ENCODE data around the gene LRRC4C.

Gene LRRC4C

DNA sequence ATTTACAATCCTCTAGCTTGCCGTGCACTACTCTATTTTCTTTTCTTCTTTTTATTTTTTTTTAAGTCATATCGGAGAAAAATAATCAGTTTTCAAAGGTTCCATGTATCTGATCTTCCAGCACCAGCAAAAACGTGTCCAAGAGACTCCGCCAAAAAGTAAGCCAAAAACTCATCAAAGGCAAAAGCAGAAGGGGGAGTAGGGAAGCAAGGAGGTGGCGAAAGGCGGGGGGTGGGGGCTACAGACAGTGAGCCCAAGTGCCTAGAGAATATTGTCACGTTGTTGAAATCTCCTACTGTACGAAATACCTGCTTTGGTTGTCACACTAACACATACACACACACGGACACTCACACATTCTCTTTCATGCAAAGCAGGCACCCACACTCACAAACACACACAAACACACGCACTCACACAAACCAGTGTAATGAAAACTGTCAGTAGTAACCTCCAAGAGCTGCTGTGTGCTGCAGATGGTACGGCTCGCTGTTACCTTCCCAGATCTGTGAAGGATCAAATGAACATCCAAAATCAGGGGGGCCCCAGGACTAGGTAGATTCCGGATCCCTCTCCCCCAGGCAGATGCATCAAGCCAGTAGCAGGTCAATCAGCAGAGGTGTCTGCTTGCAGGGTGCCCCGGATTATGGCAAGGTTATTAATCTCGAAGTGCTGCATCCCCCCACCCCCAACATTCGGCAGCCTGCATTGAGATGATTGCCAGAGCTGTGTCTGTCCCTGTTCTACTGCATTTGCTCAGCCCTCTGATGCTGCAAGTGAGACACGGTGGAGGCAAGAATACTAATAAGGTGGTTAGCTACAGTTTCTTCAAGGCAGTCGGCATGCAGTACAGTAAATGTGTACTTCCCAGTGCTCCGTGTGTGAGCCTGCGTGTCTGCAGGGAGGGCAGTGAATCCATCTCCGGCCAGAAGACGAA is at the start of gene LRRC4C:
TSS of gene LRRC4C (minus strand) at position 188 of the 937 bp plus-strand sequence.
- DNase-seq: peak; percentile 23

GRCh38 chr11:41508121-41508520 is 48.7 kb upstream of the LRRC4C start:
- no peak for DNase-seq

- peak; percentile 25 for DNase-seq
Observed at GRCh38 chr11:41499429-41499828, 40.0 kb upstream of the LRRC4C start.

DNA sequence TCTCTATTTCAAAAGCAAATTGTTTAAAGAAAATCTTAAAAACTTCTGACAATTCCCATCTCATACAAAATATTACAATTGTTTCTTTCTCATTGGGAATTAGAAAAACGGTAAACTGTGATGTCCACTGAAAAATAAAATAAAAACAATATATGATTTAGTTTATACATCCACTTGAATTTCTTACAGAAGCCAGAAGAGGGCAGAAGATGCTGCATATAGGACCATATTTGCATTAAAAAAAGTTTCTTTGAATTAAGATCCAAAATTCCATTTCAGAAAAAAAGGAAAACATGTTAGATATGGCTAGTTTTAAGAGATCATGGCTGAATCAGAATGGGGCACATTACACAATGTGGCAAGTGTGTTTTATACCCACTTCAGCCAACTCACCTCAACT is 39.3 kb upstream of the LRRC4C start:
- DNase-seq: peak; percentile 48

GRCh38 chr11:41497974-41498373 is 38.5 kb upstream of the LRRC4C start:
- peak; percentile 79 for DNase-seq

- DNase-seq: no peak
Observed at GRCh38 chr11:41494716-41495115, 35.3 kb upstream of the LRRC4C start.

- peak; percentile 74 for DNase-seq
Observed at GRCh38 chr11:41486424-41486823, 27.0 kb upstream of the LRRC4C start.

DNA sequence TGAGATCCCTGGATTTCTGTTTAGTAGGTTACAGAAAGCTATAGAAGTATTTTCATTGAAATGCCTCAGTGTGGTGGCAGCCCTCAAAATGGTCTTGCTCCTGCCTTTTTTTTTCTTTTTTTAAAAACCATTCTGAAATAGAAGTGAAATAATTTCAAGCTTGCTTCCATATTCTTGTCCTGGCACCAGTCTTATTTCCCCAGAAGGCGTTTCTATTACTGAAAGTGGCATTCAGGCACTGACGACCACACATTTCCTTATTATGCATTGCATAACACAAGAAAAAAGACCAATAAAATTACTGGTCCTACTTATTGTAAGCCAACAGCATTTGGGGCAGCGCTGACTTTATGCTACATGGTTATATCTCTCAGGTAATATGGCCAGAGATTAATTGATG is 24.5 kb upstream of the LRRC4C start:
- DNase-seq: no peak

- DNase-seq: no peak
Observed at GRCh38 chr11:41479179-41479578, 19.7 kb upstream of the LRRC4C start.

GRCh38 chr11:41461057-41461681 is 1.7 kb upstream of the LRRC4C start:
- no peak for DNase-seq

GRCh38 chr11:41458641-41459040 is 811 bp downstream of the LRRC4C start:
- no peak for DNase-seq

DNA sequence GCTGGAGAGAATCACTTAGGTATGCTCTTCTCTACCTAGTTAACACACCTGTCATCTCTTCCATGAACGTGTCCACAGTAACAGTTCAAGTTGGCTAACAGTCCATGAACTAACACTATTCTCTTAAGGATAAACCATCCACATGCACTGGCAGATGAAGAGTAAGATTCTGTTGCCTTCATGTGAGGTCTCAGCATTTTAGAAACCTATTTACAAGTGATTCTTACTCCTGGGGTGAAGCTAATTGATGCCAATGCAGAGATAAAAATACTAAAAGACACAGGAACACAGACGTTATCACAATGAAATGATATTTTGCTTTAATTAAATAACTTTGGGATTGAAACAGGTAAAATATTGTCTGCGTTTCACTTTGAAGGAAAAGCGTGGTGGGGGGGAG is 1.3 kb downstream of the LRRC4C start:
- DNase-seq: no peak

GRCh38 chr11:41457216-41458014 is 2.0 kb downstream of the LRRC4C start:
- DNase-seq: no peak

DNA sequence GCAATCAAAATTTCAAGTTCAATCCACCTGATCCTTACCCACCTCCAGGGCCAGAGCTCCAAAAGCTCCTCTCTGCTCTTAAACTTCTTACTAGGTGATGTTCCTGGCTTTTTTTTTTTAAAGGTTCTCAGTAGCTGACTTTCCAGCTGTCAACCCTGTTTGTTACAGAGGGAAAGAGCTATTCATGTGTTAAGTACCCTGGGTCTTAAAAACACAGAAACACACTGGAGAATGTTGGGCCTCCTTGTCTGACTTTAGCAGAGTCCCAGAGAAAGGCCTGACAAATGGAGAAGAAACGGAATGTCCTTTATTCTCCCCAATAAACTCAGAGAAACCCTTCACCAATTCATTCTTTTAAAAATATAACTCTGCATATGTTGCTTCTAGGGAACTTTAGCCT is 3.2 kb downstream of the LRRC4C start:
- no peak for DNase-seq

DNA sequence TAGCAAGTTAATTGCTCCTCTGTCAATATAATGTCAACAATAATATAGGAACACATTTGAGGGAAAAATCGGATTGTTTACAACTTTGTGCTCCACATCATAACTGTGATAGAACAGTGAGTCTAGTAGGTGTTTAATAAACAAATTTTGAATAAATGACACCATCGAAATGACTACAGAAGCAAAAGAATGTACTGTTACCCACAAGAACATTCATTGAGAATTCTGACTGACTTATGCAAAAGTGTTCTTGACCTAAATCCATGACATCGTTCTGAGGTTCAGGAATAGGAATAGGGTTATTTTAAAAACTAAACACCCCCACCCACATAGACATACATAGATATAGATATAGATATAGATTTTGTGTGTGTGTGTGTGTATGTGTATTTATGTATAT is 8.4 kb downstream of the LRRC4C start:
- no peak for DNase-seq

DNA sequence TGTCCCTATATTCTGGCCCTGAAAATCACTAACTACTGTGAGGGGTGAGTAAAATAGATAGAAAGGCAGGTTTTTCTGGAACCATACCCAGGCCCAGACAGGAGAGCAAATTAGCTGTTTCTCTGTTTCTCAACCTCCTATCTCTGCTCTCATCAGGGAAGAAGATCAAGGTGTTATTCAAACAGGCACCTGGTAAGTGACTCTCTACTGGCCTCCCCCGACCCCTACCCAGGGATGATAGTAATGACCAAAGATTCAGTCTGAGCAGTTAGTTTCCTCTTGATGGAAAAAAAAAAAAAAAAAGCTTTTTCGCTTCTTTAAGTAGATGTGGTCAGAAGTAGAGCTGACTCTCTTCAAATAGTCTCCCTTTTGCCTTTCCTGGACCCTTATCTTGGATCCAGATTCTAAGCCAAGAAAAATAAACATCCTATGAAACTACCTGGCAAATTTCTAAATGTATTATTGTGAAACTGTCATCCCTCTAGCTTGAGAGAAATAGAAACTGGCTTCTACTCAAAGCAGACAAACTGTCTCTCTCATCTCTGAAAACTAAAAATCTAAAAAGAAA is 9.9 kb downstream of the LRRC4C start:
- DNase-seq: no peak

- peak; percentile 77 for DNase-seq
Observed at GRCh38 chr11:41446566-41446965, 12.9 kb downstream of the LRRC4C start.

DNA sequence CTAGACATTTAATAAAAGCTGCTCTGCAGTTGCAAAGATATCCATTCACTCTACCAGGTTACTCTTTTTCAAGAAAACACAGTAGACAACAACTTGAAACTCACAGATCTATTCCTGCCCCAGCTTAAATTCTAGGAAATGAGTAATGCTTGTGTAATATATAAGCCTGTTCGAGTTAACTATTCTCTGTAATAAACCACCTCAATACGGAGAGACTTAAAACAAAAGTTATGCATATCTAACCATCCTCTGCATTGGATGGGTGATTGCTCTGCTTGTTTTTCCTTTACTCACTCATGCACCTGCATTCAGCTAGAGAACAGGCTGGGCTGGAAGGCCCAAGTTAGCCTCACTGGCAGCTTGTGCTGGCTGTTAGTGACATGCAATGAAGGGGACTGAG is 13.3 kb downstream of the LRRC4C start:
- DNase-seq: peak; percentile 35

GRCh38 chr11:41437006-41437490 is 22.4 kb downstream of the LRRC4C start:
- DNase-seq: no peak

GRCh38 chr11:41435531-41435930 is 23.9 kb downstream of the LRRC4C start:
- no peak for DNase-seq

DNA sequence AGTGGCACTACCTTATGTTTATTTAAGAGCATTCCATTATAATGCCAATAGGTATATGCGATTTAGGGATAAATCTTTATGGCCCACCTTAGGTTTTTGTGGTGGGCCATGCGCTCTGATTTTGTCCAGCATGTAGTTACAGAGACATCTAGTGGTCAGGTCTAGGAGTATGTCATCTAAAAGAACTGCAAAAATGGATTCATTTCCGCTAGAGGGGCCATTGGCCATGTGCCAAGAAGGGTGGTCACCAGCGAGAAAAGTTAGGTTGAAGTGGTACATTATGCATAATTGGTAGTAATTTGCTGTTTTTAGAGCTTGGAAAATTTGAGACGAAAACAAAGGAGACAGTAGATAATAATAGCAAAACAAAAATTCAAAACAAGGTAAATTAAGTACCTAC is 27.7 kb downstream of the LRRC4C start:
- DNase-seq: peak; percentile 10

DNA sequence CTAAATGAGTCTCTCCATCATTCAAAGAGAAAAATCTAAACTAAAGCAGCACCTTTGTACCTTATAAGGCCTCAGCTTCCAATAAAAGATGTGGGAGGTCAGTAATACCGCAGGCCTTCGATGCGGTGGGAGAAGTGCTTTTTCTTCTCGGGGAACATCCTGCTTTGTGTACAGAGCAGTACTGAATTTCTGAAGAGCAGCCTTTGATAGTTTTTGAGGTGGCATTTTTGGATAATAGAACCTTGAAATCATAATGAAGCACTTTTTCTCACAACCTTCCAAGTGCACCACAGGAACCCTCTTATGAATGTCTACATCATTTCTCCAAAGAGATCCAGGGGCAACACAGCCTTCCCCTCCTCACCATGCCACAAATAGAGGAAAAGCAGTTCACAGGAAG is 39.6 kb downstream of the LRRC4C start:
- DNase-seq: no peak
